Measurements from ENCODE around the gene LRRC27. TPM values are rescaled to one million over a fixed set of nuclear protein-coding genes. Genes with fewer than 3 reads are reported as not detected.
"Not testable (repeated sequence)": the region's sequence is repeated elsewhere in the genome, so short reads cannot be mapped to it uniquely, and the experiment has no call there.

LRRC27 gene
- total RNA-seq, 2 experiments from 2014 or later, result 3.6 to 4.1 TPM

DNA sequence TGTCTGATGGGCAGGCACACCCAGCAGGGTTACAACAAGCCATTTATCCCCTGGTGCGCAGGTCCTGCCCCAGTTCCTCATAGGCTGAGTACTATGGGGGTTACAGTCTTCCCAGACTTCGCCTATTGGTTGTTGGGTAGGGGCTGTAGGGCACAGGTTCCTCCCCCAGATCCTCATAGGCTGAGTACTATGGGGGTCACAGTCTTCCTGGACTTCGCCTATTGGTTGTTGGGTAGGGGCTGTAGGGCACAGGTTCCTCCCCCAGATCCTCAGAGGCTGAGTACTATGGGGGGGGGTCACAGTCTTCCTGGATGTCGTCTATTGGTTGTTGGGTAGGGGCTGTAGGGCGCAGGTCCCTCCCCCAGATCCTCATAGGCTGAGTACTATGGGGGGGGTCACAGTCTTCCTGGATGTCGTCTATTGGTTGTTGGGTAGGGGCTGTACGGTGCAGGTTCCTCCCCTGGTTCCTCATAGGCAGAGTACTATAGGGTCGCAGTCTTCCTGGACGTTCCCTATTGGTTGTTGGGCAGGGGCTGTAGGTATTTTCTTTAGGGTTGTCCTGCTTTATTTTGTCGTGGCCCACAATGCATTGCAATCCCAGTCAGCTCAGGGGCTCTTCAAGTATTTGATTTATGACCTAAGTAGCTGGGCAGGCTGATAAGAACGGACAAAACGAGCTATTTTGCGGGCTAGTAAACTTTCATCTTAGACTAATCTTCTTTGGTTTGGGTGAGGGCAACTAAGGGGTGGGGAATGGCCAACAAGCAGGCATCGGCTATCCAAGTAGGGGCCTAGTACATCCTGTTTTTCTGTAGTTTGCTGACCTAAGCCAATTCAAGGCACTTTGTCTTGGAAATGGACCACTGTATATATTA, 3.4 kb downstream of the LRRC27 start:
- ChIA-PET POLR2A (no interaction called here), CTCF (interaction anchor here (1.0 kb wide), 1 partner anchor 17 kb away, joined by 3 read pairs; no protein-coding TSS in a partner anchor)
- Mint-ChIP-seq H3K36me3 (ENCODE audit: low read depth) (peaks cover 5% of the 10 kb centered on the region), H3K4me1 (peaks cover 29% of the 10 kb centered on the region), H3K27me3 (no peaks in the 10 kb centered on the region), H3K9me3 (ENCODE audit: low read depth) (no peaks in the 10 kb centered on the region), H3K4me3 (no peak overlapping the region), H3K27ac (no peak overlapping the region)
- intact Hi-C loops (cut with DNase I, micrococcal nuclease), result loop anchor here in 1 of 2 experiments (10.0 kb wide), 1 partner anchor 1039 kb away; the partner anchor contains the start of genes ECHS1 and PAOX
- ATAC-seq (no peak), DNase-seq (no peak)

GRCh38 chr10:132336064-132336746, 4.2 kb downstream of the LRRC27 start:
- no peak for DNase-seq
- no peaks in the 10 kb centered on the region for H3K9me3 Mint-ChIP-seq (ENCODE audit: low read depth)
- CTCF ChIA-PET, result interaction anchor here (1.0 kb wide), 1 partner anchor 18 kb away, joined by 3 read pairs; no protein-coding TSS in a partner anchor
- POLR2A ChIA-PET, result no interaction called here
- H3K4me1 Mint-ChIP-seq, result peaks cover 29% of the 10 kb centered on the region
- H3K4me3 Mint-ChIP-seq, result peak overlapping the region; percentile 76
- H3K27me3 Mint-ChIP-seq, result no peaks in the 10 kb centered on the region
- no peak overlapping the region for H3K27ac Mint-ChIP-seq
- ATAC-seq, result no peak
- intact Hi-C loops (cut with DNase I, micrococcal nuclease), result loop anchor here in 1 of 2 experiments (10.0 kb wide), 1 partner anchor 1039 kb away; the partner anchor contains the start of genes ECHS1 and PAOX
- H3K36me3 Mint-ChIP-seq (ENCODE audit: low read depth), result peaks cover 4% of the 10 kb centered on the region

GRCh38 chr10:132336919-132337407, 5.0 kb downstream of the LRRC27 start:
- intact Hi-C loops (cut with DNase I, micrococcal nuclease), result loop anchor here in 1 of 2 experiments (10.0 kb wide), 1 partner anchor 1038 kb away; the partner anchor contains the start of genes ECHS1 and PAOX
- POLR2A ChIA-PET, result no interaction called here
- Mint-ChIP-seq H3K36me3 (ENCODE audit: low read depth) (peaks cover 2% of the 10 kb centered on the region), H3K27me3 (no peaks in the 10 kb centered on the region), H3K4me1 (peaks cover 29% of the 10 kb centered on the region), H3K4me3 (peak overlapping the region; percentile 76), H3K27ac (peak overlapping the region; percentile 86), H3K9me3 (ENCODE audit: low read depth) (no peaks in the 10 kb centered on the region)
- CTCF ChIA-PET, result interaction anchor here (1.0 to 2.3 kb wide), 3 partner anchors 14 to 23 kb away, joined by 3 to 8 read pairs (median 3); no protein-coding TSS in a partner anchor
- DNase-seq, result no peak
- ATAC-seq, result peak; percentile 17

- CTCF ChIA-PET, result interaction anchor here (1.1 to 2.3 kb wide), 2 partner anchors 13 to 22 kb away, joined by 3 to 8 read pairs; no protein-coding TSS in a partner anchor
- H3K27me3 Mint-ChIP-seq; ATAC-seq; H3K36me3 Mint-ChIP-seq (ENCODE audit: low read depth); H3K9me3 Mint-ChIP-seq (ENCODE audit: low read depth); DNase-seq; POLR2A ChIA-PET; H3K27ac Mint-ChIP-seq: not testable (repeated sequence)
- Mint-ChIP-seq H3K4me3 (peak overlapping the region; percentile 76), H3K4me1 (peaks cover 24% of the 10 kb centered on the region)
- intact Hi-C loops (cut with DNase I, micrococcal nuclease), result loop anchor here in 1 of 2 experiments (10.0 kb wide), 1 partner anchor 1037 kb away; the partner anchor contains the start of genes ECHS1 and PAOX
Observed at GRCh38 chr10:132337854-132338253, 5.9 kb downstream of the LRRC27 start.

GRCh38 chr10:132338876-132339275, 6.9 kb downstream of the LRRC27 start:
- ATAC-seq, result no peak
- CTCF ChIA-PET, result interaction anchor here (1.3 to 2.3 kb wide), 2 partner anchors 9 to 21 kb away, joined by 5 to 8 read pairs; no protein-coding TSS in a partner anchor
- Mint-ChIP-seq H3K27me3 (no peaks in the 10 kb centered on the region), H3K4me1 (peaks cover 14% of the 10 kb centered on the region), H3K36me3 (ENCODE audit: low read depth) (peaks cover 6% of the 10 kb centered on the region), H3K4me3 (no peak overlapping the region), H3K27ac (no peak overlapping the region), H3K9me3 (ENCODE audit: low read depth) (no peaks in the 10 kb centered on the region)
- intact Hi-C loops (cut with DNase I, micrococcal nuclease), result loop anchor here in 1 of 2 experiments (10.0 kb wide), 1 partner anchor 1036 kb away; the partner anchor contains the start of genes ECHS1 and PAOX
- POLR2A ChIA-PET, result no interaction called here
- DNase-seq, result no peak

DNA sequence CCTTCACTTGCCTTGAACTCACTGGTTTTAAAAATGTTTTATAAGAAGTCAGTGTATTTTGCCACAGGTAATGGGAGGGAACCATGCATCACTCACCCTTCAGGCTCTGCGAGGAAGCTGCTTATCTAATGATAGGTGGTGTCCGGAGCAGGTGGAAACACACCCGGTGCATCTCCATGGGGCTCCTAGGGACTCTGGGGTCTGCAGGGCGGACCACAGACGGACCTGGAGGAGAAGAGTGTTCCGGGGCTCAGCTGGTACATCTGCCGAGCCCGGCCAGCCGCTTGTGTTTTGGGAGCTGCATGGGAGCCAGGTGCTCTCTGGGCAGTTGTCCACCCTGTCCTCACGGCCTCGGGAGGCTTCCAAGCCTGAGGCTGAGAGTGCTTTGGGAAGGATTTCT, 7.3 kb downstream of the LRRC27 start:
- Mint-ChIP-seq H3K9me3 (ENCODE audit: low read depth) (no peaks in the 10 kb centered on the region), H3K4me1 (peaks cover 14% of the 10 kb centered on the region), H3K4me3 (no peak overlapping the region), H3K36me3 (ENCODE audit: low read depth) (peaks cover 8% of the 10 kb centered on the region), H3K27ac (no peak overlapping the region), H3K27me3 (no peaks in the 10 kb centered on the region)
- DNase-seq (no peak), ATAC-seq (no peak)
- POLR2A ChIA-PET, result no interaction called here
- intact Hi-C loops (cut with DNase I, micrococcal nuclease), result loop anchor here in 1 of 2 experiments (10.0 kb wide), 1 partner anchor 1036 kb away; the partner anchor contains the start of genes ECHS1 and PAOX
- CTCF ChIA-PET, result interaction anchor here (1.3 to 2.3 kb wide), 2 partner anchors 9 to 21 kb away, joined by 5 to 8 read pairs; no protein-coding TSS in a partner anchor

DNA sequence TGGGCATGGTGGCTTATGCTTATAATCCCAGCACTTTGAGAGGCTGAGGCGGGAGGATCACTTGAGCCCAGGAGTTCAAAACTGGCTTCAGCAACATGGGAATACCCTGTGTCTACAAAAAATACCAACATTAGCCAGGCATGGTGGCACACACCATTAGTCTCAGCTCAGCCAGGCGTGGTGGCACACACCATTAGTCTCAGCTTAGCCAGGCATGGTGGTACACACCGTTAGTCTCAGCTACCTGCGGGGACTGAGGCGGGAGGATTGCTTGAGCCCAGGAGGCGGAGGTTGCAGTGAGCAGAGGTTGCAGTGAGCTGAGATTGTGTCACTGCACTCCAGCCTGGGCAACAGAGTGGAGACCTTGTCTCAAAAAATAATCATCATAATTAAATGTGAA, 9.0 kb downstream of the LRRC27 start:
- Mint-ChIP-seq H3K27me3 (no peaks in the 10 kb centered on the region), H3K27ac (no peak overlapping the region), H3K36me3 (ENCODE audit: low read depth) (peaks cover 14% of the 10 kb centered on the region), H3K4me3 (no peak overlapping the region), H3K4me1 (peaks cover 13% of the 10 kb centered on the region), H3K9me3 (ENCODE audit: low read depth) (no peaks in the 10 kb centered on the region)
- DNase-seq (no peak), ATAC-seq (no peak)
- ChIA-PET POLR2A (no interaction called here), CTCF (no interaction called here)
- intact Hi-C loops (cut with DNase I, micrococcal nuclease), result no loop called here

- H3K4me3 Mint-ChIP-seq, result no peak overlapping the region
- intact Hi-C loops (cut with DNase I, micrococcal nuclease), result no loop called here
- DNase-seq, result no peak
- ChIA-PET CTCF (no interaction called here), POLR2A (no interaction called here)
- ATAC-seq, result no peak
- H3K4me1 Mint-ChIP-seq, result peaks cover 7% of the 10 kb centered on the region
- H3K27ac Mint-ChIP-seq, result no peak overlapping the region
- peaks cover 14% of the 10 kb centered on the region for H3K36me3 Mint-ChIP-seq (ENCODE audit: low read depth)
- H3K27me3 Mint-ChIP-seq, result no peaks in the 10 kb centered on the region
- no peaks in the 10 kb centered on the region for H3K9me3 Mint-ChIP-seq (ENCODE audit: low read depth)
Observed at GRCh38 chr10:132341781-132342180, 9.8 kb downstream of the LRRC27 start.

DNA sequence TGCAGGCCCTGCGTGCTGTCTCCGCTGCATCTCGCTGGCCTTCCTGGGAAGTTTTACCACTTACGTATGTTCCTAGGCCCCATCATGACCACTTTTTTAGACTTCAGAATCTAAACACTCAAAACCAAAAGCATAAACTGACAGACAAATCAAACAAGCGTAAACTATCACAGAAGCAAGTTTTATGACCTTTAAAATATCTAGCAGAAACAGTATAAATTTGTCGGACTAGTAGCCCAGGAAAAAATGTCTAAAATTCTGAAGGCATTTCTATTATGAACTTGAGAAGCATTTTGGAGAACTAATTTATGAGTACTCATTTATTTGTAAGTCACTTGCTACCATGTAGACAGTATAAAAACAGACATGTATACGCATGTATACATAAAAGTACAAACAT, 10.6 kb downstream of the LRRC27 start:
- Mint-ChIP-seq H3K4me3 (no peak overlapping the region), H3K27me3 (no peaks in the 10 kb centered on the region), H3K4me1 (peaks cover 2% of the 10 kb centered on the region), H3K36me3 (ENCODE audit: low read depth) (peaks cover 14% of the 10 kb centered on the region), H3K27ac (no peak overlapping the region), H3K9me3 (ENCODE audit: low read depth) (no peaks in the 10 kb centered on the region)
- ChIA-PET POLR2A (no interaction called here), CTCF (interaction anchor here (1.3 kb wide), 1 partner anchor 112 kb away, joined by 4 read pairs; no protein-coding TSS in a partner anchor)
- DNase-seq (no peak), ATAC-seq (no peak)
- intact Hi-C loops (cut with DNase I, micrococcal nuclease), result no loop called here

- Mint-ChIP-seq H3K4me3 (no peak overlapping the region), H3K27ac (no peak overlapping the region)
Observed at GRCh38 chr10:132344386-132344785, 12.4 kb downstream of the LRRC27 start.

DNA sequence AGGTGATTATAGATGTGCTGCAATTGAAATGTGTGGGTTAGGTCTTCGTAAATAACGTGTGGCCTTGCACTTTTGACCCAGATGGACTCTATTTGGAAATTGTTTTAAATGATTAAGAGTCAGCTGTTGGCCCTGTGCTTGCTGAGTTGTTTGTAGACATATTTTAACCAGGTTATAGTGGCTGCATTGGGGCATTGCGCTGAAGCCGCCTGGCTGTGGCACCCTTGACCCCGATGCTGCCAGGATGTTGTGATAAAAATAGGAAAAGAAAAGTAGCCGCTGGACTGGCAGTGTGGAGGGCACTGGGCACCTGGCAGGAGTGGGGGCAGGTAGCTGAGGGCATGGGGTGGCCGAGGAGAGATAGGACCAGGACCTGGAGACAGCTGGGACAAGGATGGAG, 13.4 kb downstream of the LRRC27 start:
- no peaks in the 10 kb centered on the region for H3K4me1 Mint-ChIP-seq

More at GRCh38 chr10:132344386-132344785, 12.4 kb downstream of the LRRC27 start:
- intact Hi-C loops (cut with DNase I, micrococcal nuclease), result no loop called here
- Mint-ChIP-seq H3K4me1 (no peaks in the 10 kb centered on the region), H3K36me3 (ENCODE audit: low read depth) (peaks cover 14% of the 10 kb centered on the region), H3K9me3 (ENCODE audit: low read depth) (no peaks in the 10 kb centered on the region), H3K27me3 (no peaks in the 10 kb centered on the region)
- CTCF ChIA-PET, result interaction anchor here (0.6 kb wide), 1 partner anchor 81 kb away, joined by 3 read pairs; no protein-coding TSS in a partner anchor
- POLR2A ChIA-PET, result no interaction called here
- no peak for DNase-seq
- no peak for ATAC-seq

More for the DNA sequence above, 13.4 kb downstream of the LRRC27 start:
- CTCF ChIA-PET, result no interaction called here
- Mint-ChIP-seq H3K27ac (no peak overlapping the region), H3K4me3 (no peak overlapping the region), H3K9me3 (ENCODE audit: low read depth) (no peaks in the 10 kb centered on the region), H3K36me3 (ENCODE audit: low read depth) (peaks cover 14% of the 10 kb centered on the region), H3K27me3 (no peaks in the 10 kb centered on the region)
- intact Hi-C loops (cut with DNase I, micrococcal nuclease), result no loop called here
- DNase-seq (no peak), ATAC-seq (no peak)
- POLR2A ChIA-PET, result no interaction called here
